H1 (cell line): ENCODE measurements around the gene HLA-E. TPM values are rescaled to one million over a fixed set of nuclear protein-coding genes. Genes with fewer than 3 reads are reported as not detected.

ENCODE experiments used
- CTCF ChIA-PET: fragments of 300-600 bp; sonication (Branson Sonifier 250); formaldehyde crosslinking; loops from one replicate; lab custom pipeline; 2021; ENCODE audit not compliant: partially characterized antibody; lab: Charles Lee
- POLR2A ChIA-PET: fragments of 300-600 bp; sonication (Branson Sonifier 250); formaldehyde crosslinking; loops from one replicate; lab custom pipeline; 2021; ENCODE audit warnings: inconsistent platforms; ENCODE audit not compliant: partially characterized antibody; lab: Charles Lee
- DNase-seq, 2 experiments: peaks; one replicate each; pipeline versions ENCODE4 v3.0.0 to v3.0.0-alpha.2; 2010 to 2022; ENCODE audit warnings: low spot score in 2 of 2, low read depth in 1 of 2, mixed read lengths in 1 of 2
- FAIRE-seq: peaks from 2 replicates; lab custom pipeline; 2011; peaks lifted over from hg19 to GRCh38; lab: Jason Lieb, UNC
- H2AFZ ChIP-seq: 2 replicates; pipeline ENCODE4 v1.8.1; 2012; ENCODE audit warnings: low read length, inconsistent platforms
- H2AK5ac ChIP-seq: 2 replicates; pipeline ENCODE4 v1.6.1; 2013; ENCODE audit warnings: low read depth, low read length
- H2BK120ac ChIP-seq: replicated peaks from 2 replicates; pipeline ENCODE3; 2013; ENCODE audit warnings: low read depth, low read length, inconsistent platforms
- H2BK12ac ChIP-seq: 2 replicates; pipeline ENCODE4 v1.6.1; 2013; ENCODE audit warnings: low read depth, low read length
- H2BK15ac ChIP-seq: 2 replicates; pipeline ENCODE4 v1.6.1; 2013; ENCODE audit warnings: low read length
- H2BK20ac ChIP-seq: 2 replicates; pipeline ENCODE4 v1.6.1; 2013; ENCODE audit warnings: low read length
- H2BK5ac ChIP-seq: 2 replicates; pipeline ENCODE4 v1.6.1; 2013; ENCODE audit warnings: low read depth, low read length
- H3K14ac ChIP-seq: 2 replicates; pipeline ENCODE4 v1.6.1; 2013; ENCODE audit warnings: inconsistent platforms; ENCODE audit not compliant: insufficient read length
- H3K18ac ChIP-seq: 2 replicates; pipeline ENCODE4 v1.6.1; 2013; ENCODE audit warnings: low read length; ENCODE audit errors: extremely low read depth
- H3K23ac ChIP-seq: 2 replicates; pipeline ENCODE4 v1.6.1; 2013; ENCODE audit warnings: inconsistent platforms; ENCODE audit not compliant: insufficient read length
- H3K23me2 ChIP-seq: 2 replicates; pipeline ENCODE4 v1.6.1; 2013; ENCODE audit warnings: low read depth, low read length
- H3K27ac ChIP-seq: 2 replicates; pipeline ENCODE4 v1.6.1; 2011; ENCODE audit warnings: low read depth, low read length, inconsistent platforms
- H3K27me3 ChIP-seq, 4 experiments: replicated peaks in 1 of 4; 1 replicate in 1 of 4; 2 replicates in 3 of 4; pipeline versions ENCODE4 v1.6.1 to v1.8.1; 2011 to 2013; ENCODE audit warnings: low read length in 3 of 4, mild to moderate bottlenecking in 3 of 4, inconsistent platforms in 2 of 4, mixed read lengths in 2 of 4, moderate library complexity in 1 of 4; ENCODE audit not compliant: control insufficient read depth in 3 of 4, insufficient read depth in 3 of 4; ENCODE audit errors: extremely low read depth in 1 of 4
- H3K36me3 ChIP-seq, 4 experiments: 2 replicates each; pipeline versions ENCODE4 v1.6.1 to v1.8.1; 2011 to 2013; ENCODE audit warnings: mild to moderate bottlenecking in 4 of 4, low read length in 3 of 4, moderate library complexity in 2 of 4, control low read depth in 1 of 4, inconsistent platforms in 1 of 4; ENCODE audit not compliant: insufficient read depth in 4 of 4, control insufficient read depth in 2 of 4
- H3K4ac ChIP-seq: replicated peaks from 2 replicates; pipeline ENCODE3; 2013; ENCODE audit warnings: low read length, low read depth, mixed read lengths, inconsistent platforms; ENCODE audit not compliant: insufficient read length
- H3K4me1 ChIP-seq, 4 experiments: replicated peaks in 1 of 4; 1 replicate in 1 of 4; 2 replicates in 3 of 4; pipeline versions ENCODE4 v1.6.1 to v1.8.1; 2011 to 2013; ENCODE audit warnings: low read length in 3 of 4, inconsistent platforms in 2 of 4, mixed read lengths in 1 of 4; ENCODE audit not compliant: insufficient read depth in 4 of 4, control insufficient read depth in 3 of 4
- H3K4me2 ChIP-seq, 2 experiments: 2 replicates each; pipeline versions ENCODE4 v1.6.1 to v1.8.1; 2011 to 2013; ENCODE audit warnings: low read depth in 2 of 2, low read length in 2 of 2, control low read depth in 1 of 2, inconsistent platforms in 1 of 2, mild to moderate bottlenecking in 1 of 2; ENCODE audit not compliant: insufficient read depth in 1 of 2
- H3K4me3 ChIP-seq, 4 experiments: fragments of 200-600, 300-600 bp in 1 of 4; sonication (generic), shearing (Covaris generic), sonication (Bioruptor Twin) in 1 of 4; 2 replicates each; pipeline versions ENCODE4 v1.5.1 to v1.8.1; 2011 to 2016; ENCODE audit warnings: low read length in 4 of 4, low read depth in 3 of 4, control low read depth in 2 of 4, inconsistent platforms in 2 of 4, mild to moderate bottlenecking in 2 of 4, mixed read lengths in 1 of 4, moderate library complexity in 1 of 4; ENCODE audit not compliant: insufficient read depth in 2 of 4; ENCODE audit errors: extremely low read depth in 1 of 4
- H3K56ac ChIP-seq: replicated peaks from 2 replicates; pipeline ENCODE3; 2013; ENCODE audit warnings: low read depth, mild to moderate bottlenecking, mixed read lengths, low read length, inconsistent platforms; ENCODE audit not compliant: insufficient read length
- H3K79me1 ChIP-seq: 2 replicates; pipeline ENCODE4 v1.6.1; 2013; ENCODE audit warnings: low read depth, low read length, control low read depth
- H3K79me2 ChIP-seq, 2 experiments: 2 replicates each; pipeline versions ENCODE4 v1.6.1 to v1.8.1; 2012 to 2013; ENCODE audit warnings: low read length in 2 of 2, mild to moderate bottlenecking in 2 of 2, inconsistent platforms in 1 of 2; ENCODE audit not compliant: insufficient read depth in 2 of 2, control insufficient read depth in 1 of 2
- H3K9ac ChIP-seq, 4 experiments: replicated peaks in 1 of 4; 1 replicate in 1 of 4; 2 replicates in 3 of 4; pipeline versions ENCODE4 v1.6.1 to v1.8.1; 2011 to 2013; ENCODE audit warnings: low read depth in 3 of 4, low read length in 3 of 4, control low read depth in 2 of 4, mild to moderate bottlenecking in 2 of 4, moderate library complexity in 2 of 4, inconsistent platforms in 1 of 4; ENCODE audit errors: extremely low read depth in 1 of 4
- H3K9me3 ChIP-seq, 2 experiments: 2 replicates each; pipeline versions ENCODE4 v1.6.1 to v1.8.1; 2012 to 2013; ENCODE audit warnings: mild to moderate bottlenecking in 2 of 2, moderate library complexity in 2 of 2, control low read depth in 1 of 2, inconsistent platforms in 1 of 2, low read depth in 1 of 2, low read length in 1 of 2, mixed read lengths in 1 of 2; ENCODE audit not compliant: insufficient read depth in 2 of 2
- H4K20me1 ChIP-seq, 2 experiments: replicated peaks in 1 of 2; 2 replicates each; pipeline versions ENCODE3 to v1.8.1; 2011 to 2013; ENCODE audit warnings: inconsistent platforms in 2 of 2, low read length in 2 of 2, mild to moderate bottlenecking in 1 of 2; ENCODE audit not compliant: insufficient read depth in 2 of 2, control insufficient read depth in 1 of 2
- H4K5ac ChIP-seq: 2 replicates; pipeline ENCODE4 v1.6.1; 2013; ENCODE audit warnings: low read length, low read depth, mixed read lengths, inconsistent platforms; ENCODE audit not compliant: insufficient read length
- H4K8ac ChIP-seq: 2 replicates; pipeline ENCODE4 v1.8.0; 2013; ENCODE audit warnings: mild to moderate bottlenecking, moderate library complexity, low read length, inconsistent platforms; ENCODE audit not compliant: insufficient read depth; ENCODE audit errors: extremely low read depth
- H4K91ac ChIP-seq: replicated peaks from 2 replicates; pipeline ENCODE3; 2013; ENCODE audit warnings: low read length, mixed read lengths, inconsistent platforms; ENCODE audit not compliant: insufficient read length
- BRCA1 ChIP-seq: IDR thresholded peaks from 2 replicates; pipeline ENCODE4 v1.6.1; 2012; ENCODE audit warnings: low read depth, low read length, improper control_type of control experiment
- CTCF ChIP-seq, 3 experiments: IDR thresholded peaks; 1 replicate in 2 of 3; 2 replicates in 1 of 3; pipeline versions ENCODE4 v1.5.1 to v1.6.1; 2011; ENCODE audit warnings: low read length in 3 of 3, mild to moderate bottlenecking in 3 of 3, inconsistent platforms in 2 of 3, low read depth in 1 of 3, moderate library complexity in 1 of 3; ENCODE audit not compliant: insufficient read depth in 1 of 3; ENCODE audit errors: control extremely low read depth in 1 of 3
- E2F6 ChIP-seq: IDR thresholded peaks from 2 replicates; pipeline ENCODE4 v1.6.1; 2012; ENCODE audit warnings: inconsistent platforms
- KDM1A ChIP-seq: fragments of 200-600, 300-600 bp; sonication (generic); IDR thresholded peaks from 2 replicates; pipeline ENCODE4 v1.7.1; 2016; ENCODE audit warnings: mild to moderate bottlenecking, low read length, borderline replicate concordance
- KDM4A ChIP-seq: IDR thresholded peaks from one replicate; pipeline ENCODE4 v1.7.1; 2012; ENCODE audit warnings: low read depth, mild to moderate bottlenecking, moderate library complexity, low read length, inconsistent platforms; ENCODE audit not compliant: severe bottlenecking
- SRF ChIP-seq: IDR thresholded peaks from 2 replicates; pipeline ENCODE4 v1.6.1; 2011; ENCODE audit warnings: mild to moderate bottlenecking, low read depth, low read length, moderate library complexity
- TCF12 ChIP-seq: IDR thresholded peaks from 2 replicates; pipeline ENCODE4 v1.6.1; 2011; ENCODE audit warnings: low read depth, mild to moderate bottlenecking, low read length
- TEAD4 ChIP-seq: IDR thresholded peaks from 2 replicates; pipeline ENCODE4 v1.6.1; 2012; ENCODE audit warnings: low read depth, low read length, inconsistent platforms, mixed read lengths
- WGBS, 2 experiments: shearing (Covaris generic) in 1 of 2; methylation state at CpG; one replicate each; pipeline versions ENCODE4 v1.1.6 to v1.1.7; 2013 to 2015; ENCODE audit warnings: low lambda C conversion rate in 2 of 2, mixed read lengths in 2 of 2, inconsistent platforms in 1 of 2, low coverage in 1 of 2, missing lambda C conversion rate in 1 of 2; ENCODE audit not compliant: insufficient replicate concordance in 2 of 2, insufficient coverage in 1 of 2, insufficient read length in 1 of 2; ENCODE audit errors: extremely low coverage in 1 of 2, missing lambda C conversion rate in 1 of 2; 5-methylcytosine and 5-hydroxymethylcytosine counted together
- polyA plus RNA-seq, 7 experiments: library from polyadenylated mRNA; depleted of rRNA in 3 of 7; stranded (reverse) in 5 of 7; unstranded in 2 of 7; fragments of >200 nt in 5 of 7; fragments of 200-250 nt in 2 of 7; gene quantifications; 1 replicate in 5 of 7; 2 replicates in 1 of 7; 4 replicates in 1 of 7; pipeline versions ENCODE4 v1.2.1 to v1.2.3, GENCODE V29; 2011 to 2013; ENCODE audit warnings: missing spikeins in 2 of 7, mixed read lengths in 2 of 7
- total RNA-seq: library from RNA; stranded (reverse); fragmentation: NEBNext Ultra II Directional; extraction: Animal tissue kit (Norgen Biotek cat#: 25700); gene quantifications from 2 replicates; pipeline ENCODE4 v1.2.1, GENCODE V29; 2021

Gene HLA-E
- total and polyA plus RNA-seq, 2 of the 8 experiments (the other 6 are each of a cell fraction or from before 2014, with no cell fraction given) = 20.2 to 28.0 TPM

GRCh38 chr6:30530014-30530413, 40.7 kb downstream of the HLA-E start:
- POLR2A ChIA-PET = interaction anchor here (0.9 to 1.4 kb wide), 2 partner anchors 12 to 40 kb away, joined by 3 to 6 read pairs; no protein-coding TSS in a partner anchor
- WGBS, 2 experiments = 75% methylated on average over 2 of the region's 2 CpGs; no CpG with 5 or more reads in 1 of the 2 experiments
- FAIRE-seq = no peak

More at GRCh38 chr6:30530014-30530413, 40.7 kb downstream of the HLA-E start:
- Histone ChIP-seq H3K23ac (no peak overlapping the region), H2AFZ (no peak overlapping the region), H2BK5ac (no peak overlapping the region), H4K5ac (no peak overlapping the region), H3K4me3 (no peak overlapping the region), H3K4ac (no peak overlapping the region), H4K91ac (no peak overlapping the region), H3K4me1 (no peaks in the 10 kb centered on the region), H2BK120ac (no peak overlapping the region), H3K79me2 (no peaks in the 10 kb centered on the region), H3K4me2 (no peak overlapping the region), H3K9ac (no peak overlapping the region), H3K36me3 (no peaks in the 10 kb centered on the region), H3K27ac (no peak overlapping the region), H3K23me2 (no peaks in the 10 kb centered on the region), H3K18ac (no peak overlapping the region), H3K56ac (no peak overlapping the region), H3K9me3 (no peaks in the 10 kb centered on the region), H2BK12ac (no peak overlapping the region), H2BK20ac (no peak overlapping the region), H2BK15ac (no peak overlapping the region), H3K14ac (no peak overlapping the region), H4K8ac (no peak overlapping the region), H3K79me1 (no peaks in the 10 kb centered on the region), H2AK5ac (no peak overlapping the region), H3K27me3 (no peaks in the 10 kb centered on the region), H4K20me1 (no peaks in the 10 kb centered on the region)
- CTCF ChIA-PET = interaction anchor here (0.6 to 5.0 kb wide), 7 partner anchors 13 to 50 kb away, joined by 3 to 76 read pairs (median 8); no protein-coding TSS in a partner anchor
- DNase-seq = no peak
- TF ChIP-seq BRCA1 (no peak), SRF (no peak), CTCF (IDR thresholded peaks at IDR 0.05; ENCODE audit: control extremely low read depth in 1 of 3, insufficient read depth in 1 of 3, low read depth in 1 of 3, low read length in 3 of 3) (no peak), KDM4A (no peak), KDM1A (no peak), TCF12 (no peak), E2F6 (no peak), TEAD4 (no peak)
